Activated CD8-positive, alpha-beta T cell treated with anti-CD3 and anti-CD28 coated beads for 36 hours (primary cell): ENCODE measurements around the gene TMEM150A. TPM values are rescaled to one million over a fixed set of nuclear protein-coding genes. Genes with fewer than 3 reads are reported as not detected.
A peak's percentile ranks its signal among the peaks of the same experiment; 100 is the strongest.

ENCODE experiments used
- ATAC-seq: fragments of 200-7000 bp; cut with Tn5 transposase; one replicate; pipeline ENCODE4 v1.10.0; 2021; ENCODE audit warnings: mild to moderate bottlenecking, moderate library complexity
- CTCF ChIA-PET: fragments of 350-600 bp; sonication (Branson Sonifier 250); formaldehyde crosslinking; loops from one replicate; lab custom pipeline; 2021; ENCODE audit warnings: antibody characterized with exemption; lab: Charles Lee
- POLR2A ChIA-PET: fragments of 350-600 bp; sonication (Branson Sonifier 250); formaldehyde crosslinking; loops from one replicate; lab custom pipeline; 2021; ENCODE audit warnings: antibody characterized with exemption; lab: Charles Lee
- DNase-seq: peaks from one replicate; pipeline ENCODE4 v3.0.0-alpha.2; 2020
- H3K27ac Mint-ChIP-seq: one replicate; pipeline ENCODE4 v1.8.0; 2021; ENCODE audit warnings: mild to moderate bottlenecking, mixed read lengths
- H3K27me3 Mint-ChIP-seq: one replicate; pipeline ENCODE4 v1.8.0; 2021; ENCODE audit warnings: mixed read lengths
- H3K36me3 Mint-ChIP-seq: one replicate; pipeline ENCODE4 v1.8.0; 2021; ENCODE audit warnings: low read depth, mixed read lengths
- H3K4me1 Mint-ChIP-seq: one replicate; pipeline ENCODE4 v1.8.0; 2021; ENCODE audit warnings: low read depth, mixed read lengths
- H3K4me3 Mint-ChIP-seq: one replicate; pipeline ENCODE4 v1.8.0; 2021; ENCODE audit warnings: mild to moderate bottlenecking, moderate library complexity, mixed read lengths
- H3K9me3 Mint-ChIP-seq: one replicate; pipeline ENCODE4 v1.8.0; 2021; ENCODE audit warnings: mixed read lengths
- CTCF ChIP-seq: fragments of 200-600 bp; IDR thresholded peaks from one replicate; pipeline ENCODE4 v1.8.0; 2022; ENCODE audit warnings: antibody characterized with exemption, mild to moderate bottlenecking
- intact Hi-C: fragments of 100-400 bp; cut with micrococcal nuclease; formaldehyde crosslinking; loops from one replicate; pipeline ENCODE4 v1.10.0; 2022
- total RNA-seq, 2 experiments: library from RNA; stranded (reverse); gene quantifications; one replicate each; pipeline ENCODE4 v1.2.3, GENCODE V29; 2021

Gene TMEM150A
- total RNA-seq, 2 experiments from 2014 or later: 1.0 to 1.2 TPM

- Mint-ChIP-seq H3K36me3 (peaks cover 54% of the 10 kb centered on the region), H3K4me3 (no peak overlapping the region), H3K9me3 (no peaks in the 10 kb centered on the region), H3K27ac (no peak overlapping the region), H3K27me3 (no peaks in the 10 kb centered on the region), H3K4me1 (no peaks in the 10 kb centered on the region)
- no peak for TF ChIP-seq CTCF
- ChIA-PET POLR2A (interaction anchor here (1.0 to 1.1 kb wide), 2 partner anchors 10 to 13 kb away, joined by 3 read pairs; no protein-coding TSS in a partner anchor), CTCF (interaction anchor here (0.8 to 6.1 kb wide), 8 partner anchors 10 to 178 kb away, joined by 3 to 51 read pairs (median 4); no protein-coding TSS in a partner anchor)
- intact Hi-C loops: no loop called here
- no peak for ATAC-seq
- no peak for DNase-seq
These were observed 47.0 kb upstream of the TMEM150A start for GRCh38 chr2:85649201-85650190.

GRCh38 chr2:85648619-85649018 is 46.1 kb upstream of the TMEM150A start:
- H3K27me3 Mint-ChIP-seq: no peaks in the 10 kb centered on the region
- ChIA-PET CTCF (interaction anchor here (1.0 to 6.1 kb wide), 8 partner anchors 11 to 179 kb away, joined by 3 to 51 read pairs (median 4); no protein-coding TSS in a partner anchor), POLR2A (interaction anchor here (0.6 to 1.1 kb wide), 3 partner anchors 11 to 15 kb away, joined by 3 read pairs; no protein-coding TSS in a partner anchor)
- no peaks in the 10 kb centered on the region for H3K9me3 Mint-ChIP-seq
- intact Hi-C loops: no loop called here
- peak; percentile 39 for ATAC-seq
- H3K4me3 Mint-ChIP-seq: no peak overlapping the region
- no peak overlapping the region for H3K27ac Mint-ChIP-seq
- peaks cover 52% of the 10 kb centered on the region for H3K36me3 Mint-ChIP-seq
- peak; percentile 30 for DNase-seq
- no peaks in the 10 kb centered on the region for H3K4me1 Mint-ChIP-seq
- TF ChIP-seq CTCF: peak; percentile 26

- no peak overlapping the region for H3K4me3 Mint-ChIP-seq
- CTCF ChIA-PET: interaction anchor here (1.0 to 6.1 kb wide), 6 partner anchors 11 to 179 kb away, joined by 3 to 51 read pairs (median 5); no protein-coding TSS in a partner anchor
- H3K4me1 Mint-ChIP-seq: peaks cover under 1% of the 10 kb centered on the region
- no peak for DNase-seq
- POLR2A ChIA-PET: interaction anchor here (0.6 to 1.1 kb wide), 3 partner anchors 11 to 102 kb away, joined by 3 read pairs; no protein-coding TSS in a partner anchor
- H3K27me3 Mint-ChIP-seq: no peaks in the 10 kb centered on the region
- H3K36me3 Mint-ChIP-seq: peaks cover 53% of the 10 kb centered on the region
- no peak overlapping the region for H3K27ac Mint-ChIP-seq
- no peaks in the 10 kb centered on the region for H3K9me3 Mint-ChIP-seq
- no peak for ATAC-seq
- no peak for TF ChIP-seq CTCF
- intact Hi-C loops: no loop called here
These were observed 45.5 kb upstream of the TMEM150A start for GRCh38 chr2:85647823-85648526.

GRCh38 chr2:85646166-85646565 is 43.7 kb upstream of the TMEM150A start:
- H3K27ac Mint-ChIP-seq: no peak overlapping the region
- no peak overlapping the region for H3K4me3 Mint-ChIP-seq
- peaks cover 59% of the 10 kb centered on the region for H3K36me3 Mint-ChIP-seq
- H3K4me1 Mint-ChIP-seq: peaks cover 12% of the 10 kb centered on the region
- H3K9me3 Mint-ChIP-seq: no peaks in the 10 kb centered on the region
- ChIA-PET POLR2A (interaction anchor here (0.6 to 1.9 kb wide), 5 partner anchors 10 to 158 kb away, joined by 3 to 8 read pairs (median 4); partner anchors contain the start of gene USP39), CTCF (interaction anchor here (1.0 to 2.0 kb wide), 3 partner anchors 9 to 83 kb away, joined by 3 to 12 read pairs (median 3); no protein-coding TSS in a partner anchor)
- intact Hi-C loops: no loop called here
- TF ChIP-seq CTCF: no peak
- ATAC-seq (no peak), DNase-seq (no peak)
- H3K27me3 Mint-ChIP-seq: no peaks in the 10 kb centered on the region
